Neuronal stem cell (in vitro differentiated cells): Measurements from ENCODE around the gene RAPGEF2.

Source experiments
- DNase-seq: peaks from one replicate; pipeline ENCODE4 v3.0.0-alpha.2; 2013; ENCODE audit warnings: low spot score
- H2AFZ ChIP-seq: one replicate; pipeline ENCODE4 v1.6.1; 2013; ENCODE audit warnings: mild to moderate bottlenecking, low read length, inconsistent platforms
- H2AK5ac ChIP-seq: 2 replicates; pipeline ENCODE4 v1.6.1; 2013; ENCODE audit warnings: low read depth, mild to moderate bottlenecking, inconsistent platforms, low read length, moderate library complexity, mixed read lengths
- H2BK120ac ChIP-seq: 2 replicates; pipeline ENCODE4 v1.6.1; 2013; ENCODE audit warnings: low read depth, mild to moderate bottlenecking, inconsistent platforms, low read length, moderate library complexity, mixed read lengths
- H2BK12ac ChIP-seq: one replicate; pipeline ENCODE4 v1.6.1; 2013; ENCODE audit warnings: low read length, inconsistent platforms
- H2BK15ac ChIP-seq: 2 replicates; pipeline ENCODE4 v1.6.1; 2013; ENCODE audit warnings: mild to moderate bottlenecking, low read length, inconsistent platforms, mixed read lengths
- H2BK5ac ChIP-seq: one replicate; pipeline ENCODE4 v1.6.1; 2013; ENCODE audit warnings: inconsistent platforms, mild to moderate bottlenecking, low read length, moderate library complexity
- H3K14ac ChIP-seq: one replicate; pipeline ENCODE4 v1.6.1; 2013; ENCODE audit warnings: low read length, inconsistent platforms
- H3K18ac ChIP-seq: 2 replicates; pipeline ENCODE4 v1.6.1; 2013; ENCODE audit warnings: low read length, inconsistent platforms
- H3K23ac ChIP-seq: 2 replicates; pipeline ENCODE4 v1.6.1; 2013; ENCODE audit warnings: low read depth, mild to moderate bottlenecking, mixed read lengths, low read length, inconsistent platforms; ENCODE audit not compliant: poor library complexity
- H3K27ac ChIP-seq: replicated peaks from 3 replicates; pipeline ENCODE4 v1.5.1; 2013; ENCODE audit warnings: low read length, inconsistent platforms
- H3K27me3 ChIP-seq, 3 experiments: 2 replicates each; pipeline ENCODE4 v1.6.1; 2013; ENCODE audit warnings: low read length in 3 of 3, mild to moderate bottlenecking in 2 of 3, inconsistent platforms in 1 of 3, low read depth in 1 of 3, mixed read lengths in 1 of 3, moderate library complexity in 1 of 3; ENCODE audit not compliant: control insufficient read depth in 3 of 3, insufficient read depth in 3 of 3
- H3K36me3 ChIP-seq, 2 donors: replicated peaks in 1 of 2; 2 replicates each; pipeline ENCODE4 v1.6.1; 2013; ENCODE audit warnings: low read length in 2 of 2; ENCODE audit not compliant: control insufficient read depth in 2 of 2, insufficient read depth in 2 of 2
- H3K4ac ChIP-seq: 2 replicates; pipeline ENCODE4 v1.6.1; 2013; ENCODE audit warnings: inconsistent platforms, mild to moderate bottlenecking, low read length, moderate library complexity
- H3K4me1 ChIP-seq, 2 donors: 1 replicate in 1 of 2; 2 replicates in 1 of 2; pipeline ENCODE4 v1.6.1; 2013; ENCODE audit warnings: low read length in 2 of 2, low read depth in 1 of 2; ENCODE audit not compliant: control insufficient read depth in 2 of 2, insufficient read depth in 1 of 2
- H3K4me2 ChIP-seq: one replicate; pipeline ENCODE4 v1.6.1; 2013; ENCODE audit warnings: mild to moderate bottlenecking, low read length, inconsistent platforms; ENCODE audit not compliant: insufficient read depth, poor library complexity, severe bottlenecking
- H3K4me3 ChIP-seq, 2 donors: 2 replicates each; pipeline ENCODE4 v1.5.1; 2013; ENCODE audit warnings: low read length in 2 of 2, mild to moderate bottlenecking in 2 of 2, inconsistent platforms in 1 of 2, moderate library complexity in 1 of 2
- H3K79me1 ChIP-seq: one replicate; pipeline ENCODE4 v1.6.1; 2013; ENCODE audit warnings: low read depth, mild to moderate bottlenecking, inconsistent platforms, low read length, moderate library complexity
- H3K9ac ChIP-seq: one replicate; pipeline ENCODE4 v1.6.1; 2013; ENCODE audit warnings: mild to moderate bottlenecking, low read depth, low read length, inconsistent platforms; ENCODE audit not compliant: poor library complexity
- H3K9me3 ChIP-seq, 2 donors: replicated peaks in 1 of 2; 2 replicates each; pipeline versions ENCODE3 to v1.6.1; 2013; ENCODE audit warnings: low read length in 2 of 2, mild to moderate bottlenecking in 2 of 2, inconsistent platforms in 1 of 2, low read depth in 1 of 2, mixed read lengths in 1 of 2, moderate library complexity in 1 of 2; ENCODE audit not compliant: control insufficient read depth in 2 of 2, insufficient read depth in 1 of 2
- H4K8ac ChIP-seq: one replicate; pipeline ENCODE4 v1.6.1; 2013; ENCODE audit warnings: low read depth, mild to moderate bottlenecking, inconsistent platforms, low read length, moderate library complexity
- H4K91ac ChIP-seq: one replicate; pipeline ENCODE4 v1.6.1; 2013; ENCODE audit warnings: low read length, low read depth, mild to moderate bottlenecking, inconsistent platforms; ENCODE audit not compliant: poor library complexity
- WGBS, 2 donors: extraction: QIAGEN DNeasy Blood & Tissue Kit; methylation state at CpG; one replicate each; pipeline ENCODE4 v1.1.7; 2013; ENCODE audit warnings: missing lambda C conversion rate in 2 of 2, mixed read lengths in 1 of 2; ENCODE audit not compliant: insufficient read length in 2 of 2, insufficient replicate concordance in 1 of 2; ENCODE audit errors: extremely low coverage in 2 of 2; 5-methylcytosine and 5-hydroxymethylcytosine counted together

The RAPGEF2 gene

GRCh38 chr4:159148441-159148840, 45.6 kb downstream of the RAPGEF2 start:
- Histone ChIP-seq H4K8ac (no peak overlapping the region), H3K9ac (no peak overlapping the region), H3K27me3 (no peaks in the 10 kb centered on the region), H2AFZ (no peak overlapping the region), H3K18ac (no peak overlapping the region), H3K14ac (no peak overlapping the region), H3K23ac (no peak overlapping the region), H3K4ac (no peak overlapping the region), H2AK5ac (no peak overlapping the region), H3K79me1 (no peaks in the 10 kb centered on the region), H3K4me1 (peaks cover 0 to 2% of the 10 kb centered on the region in 2 donors), H3K27ac (no peak overlapping the region), H2BK120ac (no peak overlapping the region), H4K91ac (no peak overlapping the region), H3K9me3 (no peaks in the 10 kb centered on the region), H3K36me3 (no peaks in the 10 kb centered on the region), H3K4me3 (no peak overlapping the region), H3K4me2 (no peak overlapping the region), H2BK5ac (no peak overlapping the region), H2BK15ac (no peak overlapping the region), H2BK12ac (no peak overlapping the region)
- DNase-seq, result no peak
- WGBS, 2 donors, result no CpG with 5 or more reads among the region's 2 CpGs

GRCh38 chr4:159149666-159150065, 46.8 kb downstream of the RAPGEF2 start:
- no peak overlapping the region for H4K8ac ChIP-seq
- no CpG with 5 or more reads among the region's 1 CpG for WGBS, 2 donors
- no peaks in the 10 kb centered on the region for H3K36me3 ChIP-seq
- no peak overlapping the region for H3K9ac ChIP-seq
- H3K18ac ChIP-seq, result no peak overlapping the region
- no peak overlapping the region for H3K4me2 ChIP-seq
- no peak overlapping the region for H3K4ac ChIP-seq
- no peak overlapping the region for H3K23ac ChIP-seq
- H2AK5ac ChIP-seq, result no peak overlapping the region
- no peaks in the 10 kb centered on the region for H3K9me3 ChIP-seq
- no peak overlapping the region for H4K91ac ChIP-seq
- H3K27me3 ChIP-seq, result no peaks in the 10 kb centered on the region
- peaks cover 0 to 2% of the 10 kb centered on the region in 2 donors for H3K4me1 ChIP-seq
- H2BK5ac ChIP-seq, result no peak overlapping the region
- H3K27ac ChIP-seq, result no peak overlapping the region
- no peaks in the 10 kb centered on the region for H3K79me1 ChIP-seq
- DNase-seq, result no peak
- no peak overlapping the region for H2BK120ac ChIP-seq
- no peak overlapping the region for H2BK12ac ChIP-seq
- H2BK15ac ChIP-seq, result no peak overlapping the region
- no peak overlapping the region for H3K14ac ChIP-seq
- H3K4me3 ChIP-seq, result no peak overlapping the region
- no peak overlapping the region for H2AFZ ChIP-seq

- no peak overlapping the region for H2BK5ac ChIP-seq
- no peak for DNase-seq
- H4K8ac ChIP-seq, result no peak overlapping the region
- no peak overlapping the region for H3K27ac ChIP-seq
- H3K27me3 ChIP-seq, result no peaks in the 10 kb centered on the region
- H3K79me1 ChIP-seq, result no peaks in the 10 kb centered on the region
- H3K4me1 ChIP-seq, result peaks cover 0 to 3% of the 10 kb centered on the region in 2 donors
- no peaks in the 10 kb centered on the region for H3K9me3 ChIP-seq
- H3K4me3 ChIP-seq, result no peak overlapping the region
- no peak overlapping the region for H2AK5ac ChIP-seq
- H3K9ac ChIP-seq, result no peak overlapping the region
- H2BK120ac ChIP-seq, result no peak overlapping the region
- H3K4me2 ChIP-seq, result no peak overlapping the region
- H3K4ac ChIP-seq, result no peak overlapping the region
- H3K14ac ChIP-seq, result no peak overlapping the region
- H4K91ac ChIP-seq, result no peak overlapping the region
- H3K36me3 ChIP-seq, result no peaks in the 10 kb centered on the region
- no peak overlapping the region for H2AFZ ChIP-seq
- no peak overlapping the region for H3K18ac ChIP-seq
- WGBS, 2 donors, result no CpG with 5 or more reads among the region's 5 CpGs
- no peak overlapping the region for H2BK12ac ChIP-seq
- no peak overlapping the region for H3K23ac ChIP-seq
- no peak overlapping the region for H2BK15ac ChIP-seq
These were observed 47.5 kb downstream of the RAPGEF2 start for GRCh38 chr4:159150396-159150795.

GRCh38 chr4:159150821-159151390, 48.0 kb downstream of the RAPGEF2 start:
- no CpG with 5 or more reads among the region's 4 CpGs for WGBS, 2 donors

More at GRCh38 chr4:159150821-159151390, 48.0 kb downstream of the RAPGEF2 start:
- Histone ChIP-seq H4K8ac (no peak overlapping the region), H2AFZ (no peak overlapping the region), H3K23ac (no peak overlapping the region), H2BK15ac (no peak overlapping the region), H3K79me1 (no peaks in the 10 kb centered on the region), H3K36me3 (no peaks in the 10 kb centered on the region), H2AK5ac (no peak overlapping the region), H3K4me2 (no peak overlapping the region), H2BK5ac (no peak overlapping the region), H3K18ac (no peak overlapping the region), H2BK12ac (no peak overlapping the region), H3K4me3 (no peak overlapping the region), H3K9me3 (no peaks in the 10 kb centered on the region), H4K91ac (no peak overlapping the region), H3K27ac (no peak overlapping the region), H3K27me3 (no peaks in the 10 kb centered on the region), H3K4me1 (peaks cover 0 to 3% of the 10 kb centered on the region in 2 donors), H3K4ac (no peak overlapping the region), H3K14ac (no peak overlapping the region), H2BK120ac (no peak overlapping the region), H3K9ac (no peak overlapping the region)
- DNase-seq, result no peak
